Prostate gland (tissue), 2 donors: ENCODE measurements around the gene PRSS23. TPM values are rescaled to one million over a fixed set of nuclear protein-coding genes. Genes with fewer than 3 reads are reported as not detected.

ENCODE experiments used
- DNase-seq: peaks from one replicate; pipeline ENCODE4 v3.0.0-alpha.2; 2019; ENCODE audit warnings: low spot score
- H3K27ac ChIP-seq, 2 donors: fragments of 200-600 bp; sonication (generic); 2 replicates each; pipeline ENCODE4 v1.5.1; 2017 to 2019
- H3K27me3 ChIP-seq: fragments of 200-600 bp; sonication (generic); replicated peaks from 2 replicates; pipeline ENCODE4 v1.5.1; 2019; ENCODE audit not compliant: insufficient read depth
- H3K36me3 ChIP-seq, 2 donors: fragments of 200-600 bp; sonication (generic); 1 replicate in 1 of 2; 2 replicates in 1 of 2; pipeline versions ENCODE4 v1.5.1 to v1.8.1; 2017 to 2019
- H3K4me1 ChIP-seq: fragments of 200-600 bp; sonication (generic); replicated peaks from 2 replicates; pipeline ENCODE4 v1.5.1; 2019
- H3K4me3 ChIP-seq, 2 donors: fragments of 200-600 bp; sonication (generic); 2 replicates each; pipeline ENCODE4 v1.5.1; 2017 to 2019
- H3K9me3 ChIP-seq: fragments of 200-600 bp; sonication (generic); 2 replicates; pipeline ENCODE4 v1.5.1; 2017
- CTCF ChIP-seq, 4 experiments: fragments of 200-600 bp in 2 of 4; fragments of 450-650 bp in 2 of 4; sonication (generic) in 2 of 4; IDR thresholded peaks; 1 replicate in 3 of 4; 2 replicates in 1 of 4; pipeline ENCODE4 v1.5.1; 2016 to 2019; ENCODE audit warnings: antibody characterized with exemption in 4 of 4, mild to moderate bottlenecking in 2 of 4, moderate library complexity in 2 of 4
- POLR2A ChIP-seq: fragments of 450-650 bp; IDR thresholded peaks from one replicate; pipeline ENCODE4 v1.6.1; 2016; ENCODE audit warnings: antibody characterized with exemption, mild to moderate bottlenecking
- POLR2AphosphoS5 ChIP-seq: sonication (generic); formaldehyde crosslinking; IDR thresholded peaks from one replicate; pipeline ENCODE4 v1.6.1; 2017; ENCODE audit warnings: antibody characterized with exemption
- WGBS: methylation state at CpG from one replicate; pipeline ENCODE4 v1.1.5; 2018; 5-methylcytosine and 5-hydroxymethylcytosine counted together
- intact Hi-C: fragments of 100-400 bp; cut with DNase I; formaldehyde crosslinking; loops from one replicate; pipeline ENCODE4 v1.14.2; 2022
- total RNA-seq, 2 donors: library from RNA; depleted of rRNA; stranded (reverse); fragments of >200 nt; gene quantifications; one replicate each; pipeline ENCODE4 v1.1.0, GENCODE V29; 2016

PRSS23 gene
- total RNA-seq, 2 donors from 2014 or later = 43.2 to 167 TPM

- intact Hi-C loops = no loop called here
- DNase-seq = no peak
- H3K27me3 ChIP-seq = no peaks in the 10 kb centered on the region
- TF ChIP-seq CTCF (IDR thresholded peaks at IDR 0.05) (no peak), POLR2AphosphoS5 (no peak), POLR2A (no peak)
- H3K4me1 ChIP-seq = no peaks in the 10 kb centered on the region
- no peak overlapping the region for H3K4me3 ChIP-seq
- no peaks in the 10 kb centered on the region for H3K36me3 ChIP-seq
- no peaks in the 10 kb centered on the region for H3K9me3 ChIP-seq
- no peak overlapping the region for H3K27ac ChIP-seq
Measured at GRCh38 chr11:86790195-86790725, 10.1 kb upstream of the PRSS23 start.

GRCh38 chr11:86790867-86791849 lies 9.2 kb upstream of the PRSS23 start:
- H3K27me3 ChIP-seq = no peaks in the 10 kb centered on the region
- no peaks in the 10 kb centered on the region for H3K9me3 ChIP-seq
- H3K4me3 ChIP-seq = no peak overlapping the region
- intact Hi-C loops = no loop called here
- H3K36me3 ChIP-seq = no peaks in the 10 kb centered on the region
- DNase-seq = no peak
- H3K27ac ChIP-seq = no peak overlapping the region
- TF ChIP-seq POLR2A (no peak), POLR2AphosphoS5 (no peak), CTCF (IDR thresholded peaks at IDR 0.05) (no peak)
- 68% methylated on average over 5 of the region's 5 CpGs for WGBS
- H3K4me1 ChIP-seq = no peaks in the 10 kb centered on the region

- no peaks in the 10 kb centered on the region for H3K9me3 ChIP-seq
- no peak overlapping the region for H3K4me3 ChIP-seq
- H3K36me3 ChIP-seq = no peaks in the 10 kb centered on the region
- 80% methylated on average over 3 of the region's 3 CpGs for WGBS
- TF ChIP-seq POLR2AphosphoS5 = no peak
- no peak for TF ChIP-seq CTCF (IDR thresholded peaks at IDR 0.05)
- no peak for TF ChIP-seq POLR2A
- no peak for DNase-seq
- intact Hi-C loops = no loop called here
- H3K27me3 ChIP-seq = no peaks in the 10 kb centered on the region
- no peak overlapping the region for H3K27ac ChIP-seq
- H3K4me1 ChIP-seq = no peaks in the 10 kb centered on the region
Measured at GRCh38 chr11:86792150-86792549, 8.2 kb upstream of the PRSS23 start.

- intact Hi-C loops = no loop called here
- DNase-seq = no peak
- H3K36me3 ChIP-seq = no peaks in the 10 kb centered on the region
- 100% methylated on average over 1 of the region's 1 CpG for whole genome bisulfite sequencing
- no peak for TF ChIP-seq CTCF (IDR thresholded peaks at IDR 0.05)
- H3K4me3 ChIP-seq = no peak overlapping the region
- no peaks in the 10 kb centered on the region for H3K27me3 ChIP-seq
- no peaks in the 10 kb centered on the region for H3K9me3 ChIP-seq
- H3K27ac ChIP-seq = no peak overlapping the region
- H3K4me1 ChIP-seq = no peaks in the 10 kb centered on the region
Measured at GRCh38 chr11:86793307-86793706, 7.0 kb upstream of the PRSS23 start.

GRCh38 chr11:86795511-86795910 lies 4.8 kb upstream of the PRSS23 start:
- no peaks in the 10 kb centered on the region for H3K36me3 ChIP-seq
- H3K4me3 ChIP-seq = no peak overlapping the region
- H3K27ac ChIP-seq = no peak overlapping the region
- no peaks in the 10 kb centered on the region for H3K27me3 ChIP-seq
- intact Hi-C loops = no loop called here
- WGBS = 96% methylated on average over 2 of the region's 2 CpGs
- DNase-seq = no peak
- TF ChIP-seq POLR2A (no peak), CTCF (IDR thresholded peaks at IDR 0.05) (no peak), POLR2AphosphoS5 (no peak)
- H3K9me3 ChIP-seq = no peaks in the 10 kb centered on the region
- no peaks in the 10 kb centered on the region for H3K4me1 ChIP-seq
